Chondrocyte (in vitro differentiated cells): ENCODE measurements around the gene FKBP5. TPM values are rescaled to one million over a fixed set of nuclear protein-coding genes. Genes with fewer than 3 reads are reported as not detected.
"Not testable (repeated sequence)": the region's sequence is repeated elsewhere in the genome, so short reads cannot be mapped to it uniquely, and the experiment has no call there.

Experiments
- DNase-seq: peaks from one replicate; pipeline ENCODE4 v3.0.0; 2021; ENCODE audit warnings: mixed read lengths, low spot score
- H3K27ac Mint-ChIP-seq: one replicate; pipeline ENCODE4 v1.8.0; 2021; ENCODE audit warnings: mild to moderate bottlenecking, moderate library complexity, mixed read lengths; ENCODE audit not compliant: unreplicated experiment
- H3K27me3 Mint-ChIP-seq: 2 replicates; pipeline ENCODE4 v1.8.0; 2021; ENCODE audit warnings: low read depth, mixed read lengths
- H3K36me3 Mint-ChIP-seq: 2 replicates; pipeline ENCODE4 v1.8.0; 2021; ENCODE audit warnings: low read depth, mixed read lengths
- H3K4me1 Mint-ChIP-seq: 2 replicates; pipeline ENCODE4 v1.8.0; 2021; ENCODE audit warnings: low read depth, mild to moderate bottlenecking, mixed read lengths
- H3K4me3 Mint-ChIP-seq: one replicate; pipeline ENCODE4 v1.8.0; 2021; ENCODE audit warnings: mild to moderate bottlenecking, moderate library complexity, mixed read lengths; ENCODE audit not compliant: unreplicated experiment
- H3K9me3 Mint-ChIP-seq: 2 replicates; pipeline ENCODE4 v1.8.0; 2021; ENCODE audit warnings: low read depth, mixed read lengths
- long read RNA-seq: library from polyadenylated mRNA; stranded (forward); transcript quantifications from one replicate; pipeline ENCODE4 v2.0.0, GENCODE V29; 2021
- total RNA-seq: library from RNA; stranded (reverse); gene quantifications from 3 replicates; pipeline ENCODE4 v1.2.1, GENCODE V29; 2021
- TF ChIP-seq, protein P1 (sequence below): fragments of 200-600 bp; sonication (generic); IDR thresholded peaks from 2 replicates; pipeline ENCODE4 v1.5.0; 2021; ENCODE audit warnings: antibody characterized with exemption, mild to moderate bottlenecking, moderate library complexity

The FKBP5 gene
- 139 to 237 TPM (median 143 TPM) in 3 replicates for total RNA-seq
- long read RNA-seq, transcript FKBP5-201 (11 exons, 3,772 nt), result major isoform, 257 of 312 reads
- long read RNA-seq, partial matches to known transcripts, result 5 of 312 reads
- long read RNA-seq, other reads (novel, unspliced or antisense), result 50 of 312 reads

DNA sequence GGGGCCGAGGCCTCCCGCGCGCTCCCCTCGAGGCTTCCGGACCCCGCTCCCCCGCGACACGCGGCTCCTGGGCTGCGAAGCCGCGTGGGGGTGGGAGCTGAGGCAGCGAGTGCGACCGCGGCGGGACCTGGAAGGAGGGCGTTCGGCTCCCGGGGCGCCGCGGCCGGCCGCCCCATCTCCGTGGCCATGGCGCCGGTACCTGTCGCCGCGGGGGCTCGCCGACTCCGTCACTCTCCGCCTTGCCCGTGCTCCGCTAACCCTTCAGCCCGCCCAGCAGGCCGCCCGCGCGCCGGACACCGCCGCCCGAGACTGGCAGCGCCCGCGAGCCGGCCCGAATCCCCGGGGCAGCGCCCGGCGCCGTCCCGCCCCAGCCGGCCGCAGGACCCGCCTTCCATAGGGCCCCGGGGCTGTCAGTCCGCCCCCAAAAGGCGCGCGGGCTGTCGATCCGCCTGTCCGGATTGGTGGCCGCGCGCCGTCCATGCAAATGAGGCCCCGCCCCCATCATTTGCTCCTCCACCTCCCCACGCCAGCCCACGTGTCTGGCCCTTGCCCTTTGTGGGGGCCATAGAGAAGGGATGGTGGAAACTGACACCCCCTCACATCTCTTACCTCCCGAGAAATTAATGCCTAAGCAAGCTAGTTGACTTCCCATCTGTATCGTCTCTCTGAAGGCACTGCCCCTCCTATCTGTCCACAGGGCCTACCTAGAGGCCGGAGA is at the start of gene FKBP5:
Gene FKBP5, minus strand, starts transcription at position 311 of the 718 bp plus-strand sequence. CDS start 46,091 bp downstream, outside the sequence.
- H3K36me3 Mint-ChIP-seq, result no peaks in the 10 kb centered on the region
- H3K4me3 Mint-ChIP-seq, result peak within 1 kb of the TSS; percentile 81
- peak within 1 kb of the TSS; percentile 88 for H3K27ac Mint-ChIP-seq
- H3K9me3 Mint-ChIP-seq, result no peaks in the 10 kb centered on the region
- no peaks in the 10 kb centered on the region for H3K27me3 Mint-ChIP-seq
- H3K4me1 Mint-ChIP-seq, result peaks cover 29% of the 10 kb centered on the region
- TF ChIP-seq, protein P1, sequence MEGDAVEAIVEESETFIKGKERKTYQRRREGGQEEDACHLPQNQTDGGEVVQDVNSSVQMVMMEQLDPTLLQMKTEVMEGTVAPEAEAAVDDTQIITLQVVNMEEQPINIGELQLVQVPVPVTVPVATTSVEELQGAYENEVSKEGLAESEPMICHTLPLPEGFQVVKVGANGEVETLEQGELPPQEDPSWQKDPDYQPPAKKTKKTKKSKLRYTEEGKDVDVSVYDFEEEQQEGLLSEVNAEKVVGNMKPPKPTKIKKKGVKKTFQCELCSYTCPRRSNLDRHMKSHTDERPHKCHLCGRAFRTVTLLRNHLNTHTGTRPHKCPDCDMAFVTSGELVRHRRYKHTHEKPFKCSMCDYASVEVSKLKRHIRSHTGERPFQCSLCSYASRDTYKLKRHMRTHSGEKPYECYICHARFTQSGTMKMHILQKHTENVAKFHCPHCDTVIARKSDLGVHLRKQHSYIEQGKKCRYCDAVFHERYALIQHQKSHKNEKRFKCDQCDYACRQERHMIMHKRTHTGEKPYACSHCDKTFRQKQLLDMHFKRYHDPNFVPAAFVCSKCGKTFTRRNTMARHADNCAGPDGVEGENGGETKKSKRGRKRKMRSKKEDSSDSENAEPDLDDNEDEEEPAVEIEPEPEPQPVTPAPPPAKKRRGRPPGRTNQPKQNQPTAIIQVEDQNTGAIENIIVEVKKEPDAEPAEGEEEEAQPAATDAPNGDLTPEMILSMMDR, result no peak
- peak; percentile 98 for DNase-seq

DNA sequence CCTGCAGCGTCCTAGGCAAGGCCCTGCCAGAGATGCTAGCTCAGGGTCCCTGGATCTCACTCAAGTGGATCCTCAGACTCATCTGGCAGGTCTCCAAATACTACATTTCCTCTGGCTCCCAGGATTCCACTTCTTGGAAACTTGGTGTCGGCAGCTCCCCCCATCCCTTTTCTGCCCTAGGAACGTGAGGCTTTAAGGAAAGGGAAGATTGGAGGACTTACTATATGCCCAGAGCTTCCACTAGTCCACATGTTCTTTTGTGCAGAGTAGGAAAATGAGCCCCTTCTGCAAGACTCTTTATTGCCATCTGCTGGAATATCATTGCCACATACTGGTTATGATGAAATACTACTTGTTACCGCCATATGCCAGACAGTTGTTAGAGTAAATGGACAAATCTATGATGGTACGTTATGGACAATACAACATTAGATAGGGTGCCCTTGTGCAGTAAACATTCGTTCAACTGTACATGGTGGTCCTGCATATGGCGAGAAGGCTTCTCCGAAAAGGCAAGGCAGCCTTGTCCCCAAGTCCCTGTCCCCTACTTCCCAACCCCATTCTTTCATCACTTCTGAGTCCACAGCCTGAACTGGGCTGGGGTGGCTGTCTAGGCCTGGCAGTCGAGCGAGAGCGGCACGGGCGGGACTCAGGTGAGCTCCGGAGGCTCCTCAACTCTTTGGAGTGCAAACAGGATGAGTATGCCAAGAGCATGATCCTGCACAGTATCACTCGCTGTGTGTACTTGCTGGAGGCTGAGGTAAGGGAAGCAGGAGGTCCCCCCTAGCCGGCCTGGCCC is 48.9 kb upstream of the FKBP5 start:
- Mint-ChIP-seq H3K9me3 (no peaks in the 10 kb centered on the region), H3K27me3 (no peaks in the 10 kb centered on the region), H3K27ac (peak overlapping the region; percentile 27), H3K36me3 (no peaks in the 10 kb centered on the region), H3K4me1 (peaks cover 35% of the 10 kb centered on the region), H3K4me3 (no peak overlapping the region)
- TF ChIP-seq, protein P1, result peak; percentile 89
- DNase-seq, result no peak

DNA sequence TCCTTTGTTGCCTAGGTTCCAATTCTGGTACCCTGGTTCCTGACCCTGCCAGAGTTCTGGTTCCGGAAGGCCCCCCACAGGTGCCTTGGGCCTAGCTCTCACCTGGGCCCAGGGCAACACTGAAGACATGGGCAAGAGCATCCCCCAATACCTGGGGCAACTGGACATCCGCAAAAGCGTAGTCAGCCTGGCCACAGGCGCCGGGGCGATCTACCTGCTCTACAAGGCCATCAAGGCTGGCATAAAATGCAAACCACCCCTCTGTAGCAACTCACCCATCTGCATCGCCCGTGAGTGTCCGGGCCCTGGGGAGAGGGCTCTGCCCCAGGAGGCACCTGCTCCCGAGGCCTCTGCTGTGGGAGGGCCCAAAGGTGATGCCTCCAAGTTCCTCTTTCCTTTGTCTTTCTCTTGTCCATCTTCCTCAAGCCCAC is 48.3 kb upstream of the FKBP5 start, which contains the start of gene ARMC12:
Gene ARMC12, plus strand, starts transcription at position 51 of the 431 bp plus-strand sequence. Its CDS starts 77 bp downstream, at position 128.
- DNase-seq, result no peak
- H3K4me3 Mint-ChIP-seq, result no peak within 1 kb of the TSS
- TF ChIP-seq, protein P1, result no peak
- H3K9me3 Mint-ChIP-seq, result no peaks in the 10 kb centered on the region
- no peaks in the 10 kb centered on the region for H3K36me3 Mint-ChIP-seq
- peaks cover 41% of the 10 kb centered on the region for H3K4me1 Mint-ChIP-seq
- H3K27me3 Mint-ChIP-seq, result no peaks in the 10 kb centered on the region
- H3K27ac Mint-ChIP-seq, result peak within 1 kb of the TSS; percentile 27

DNA sequence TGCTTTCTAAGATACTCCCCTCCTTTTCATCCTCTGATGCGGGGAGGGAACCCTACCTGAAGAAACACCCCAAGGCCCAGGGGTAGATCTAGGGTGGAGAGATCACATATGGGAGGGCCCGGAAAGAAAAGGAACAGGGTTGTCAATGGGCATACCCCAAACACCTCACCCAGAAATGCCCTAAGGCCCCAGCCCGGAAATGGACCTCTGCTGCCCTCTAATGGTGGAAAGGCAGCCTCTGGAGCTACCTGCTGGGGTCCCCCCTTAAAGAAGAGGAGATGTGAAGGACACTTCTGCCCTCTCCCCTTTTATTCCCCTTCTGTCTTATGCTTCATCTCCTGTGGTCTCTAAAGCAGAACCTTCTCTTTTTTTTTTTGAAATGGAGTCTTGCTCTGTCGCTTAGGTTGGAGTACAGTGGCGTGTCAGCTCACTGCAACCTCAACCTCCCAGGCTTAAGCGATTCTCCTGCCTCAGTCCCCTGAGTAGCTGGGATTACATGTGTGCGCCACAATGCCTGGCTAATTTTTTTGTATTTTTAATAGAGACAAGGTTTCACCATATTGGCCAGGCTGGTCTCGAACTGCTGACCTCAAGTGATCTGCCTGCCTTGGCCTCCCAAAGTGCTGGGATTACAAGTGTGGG is 47.7 kb upstream of the FKBP5 start:
- TF ChIP-seq, protein P1, result peak; percentile 97
- Mint-ChIP-seq H3K27me3 (no peaks in the 10 kb centered on the region), H3K9me3 (no peaks in the 10 kb centered on the region), H3K36me3 (no peaks in the 10 kb centered on the region), H3K27ac (no peak overlapping the region), H3K4me1 (peaks cover 41% of the 10 kb centered on the region), H3K4me3 (no peak overlapping the region)
- DNase-seq, result no peak

DNA sequence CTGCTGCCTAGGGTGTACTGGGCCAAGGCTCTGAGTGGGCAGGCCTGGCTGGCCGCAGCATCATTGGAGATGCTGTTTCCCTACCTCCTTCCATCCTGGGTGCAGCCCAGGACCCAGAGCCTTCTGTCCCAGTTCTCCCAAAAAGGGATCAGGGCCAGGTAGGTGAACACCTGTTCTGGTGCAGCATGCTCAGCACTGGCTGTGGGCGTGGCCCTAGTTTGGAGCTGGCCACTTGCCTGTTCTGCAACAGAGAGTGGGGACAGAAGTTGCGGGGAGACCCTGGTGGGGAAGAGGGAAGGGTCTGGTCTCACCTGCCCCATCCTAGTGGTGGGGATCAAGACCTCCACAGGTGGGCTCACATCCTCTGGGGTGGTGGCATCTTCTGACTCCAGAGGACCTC is 46.7 kb upstream of the FKBP5 start:
- Mint-ChIP-seq H3K27me3 (no peaks in the 10 kb centered on the region), H3K36me3 (no peaks in the 10 kb centered on the region), H3K9me3 (no peaks in the 10 kb centered on the region), H3K27ac (no peak overlapping the region), H3K4me1 (peaks cover 48% of the 10 kb centered on the region), H3K4me3 (no peak overlapping the region)
- no peak for DNase-seq
- TF ChIP-seq, protein P1, result no peak

DNA sequence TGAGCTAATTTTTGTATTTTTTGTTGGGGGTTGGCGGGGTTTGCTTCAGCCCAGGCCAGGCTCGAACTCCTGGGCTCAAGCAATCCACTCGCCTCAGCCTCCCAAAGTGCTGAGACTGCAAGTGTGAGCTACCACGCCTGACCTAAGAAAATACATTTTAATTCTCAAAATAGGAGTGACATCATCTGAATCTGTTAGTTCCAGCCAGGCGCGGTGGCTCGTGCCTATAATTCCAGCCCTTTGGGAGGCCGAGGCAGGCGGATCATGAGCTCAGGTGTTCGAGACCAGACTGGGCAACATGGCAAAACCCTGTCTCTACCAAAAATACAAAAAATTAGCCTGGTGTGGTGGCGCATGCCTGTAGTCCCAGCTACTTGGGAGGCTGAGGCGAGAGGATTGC is 45.6 kb upstream of the FKBP5 start:
- not testable (repeated sequence) for H3K27me3 Mint-ChIP-seq, H3K9me3 Mint-ChIP-seq, DNase-seq, H3K4me3 Mint-ChIP-seq, H3K36me3 Mint-ChIP-seq, H3K27ac Mint-ChIP-seq
- H3K4me1 Mint-ChIP-seq, result peaks cover 56% of the 10 kb centered on the region
